Epithelial cell of esophagus (primary cell): ENCODE data around the gene EPHB1.

Experiments
- DNase-seq: peaks from one replicate; pipeline ENCODE4 v3.0.0; 2010; ENCODE audit warnings: low read depth
- H3K4me3 ChIP-seq: 2 replicates; pipeline ENCODE4 v1.5.1; 2011; ENCODE audit warnings: mild to moderate bottlenecking, low read length, control low read depth
- TF ChIP-seq, protein P1 (sequence below): IDR thresholded peaks from 2 replicates; pipeline ENCODE4 v1.5.1; 2011; ENCODE audit warnings: low read depth, mild to moderate bottlenecking, low read length, control low read depth, inconsistent platforms; ENCODE audit not compliant: insufficient read depth; ENCODE audit errors: missing control alignments

EPHB1 gene

DNA sequence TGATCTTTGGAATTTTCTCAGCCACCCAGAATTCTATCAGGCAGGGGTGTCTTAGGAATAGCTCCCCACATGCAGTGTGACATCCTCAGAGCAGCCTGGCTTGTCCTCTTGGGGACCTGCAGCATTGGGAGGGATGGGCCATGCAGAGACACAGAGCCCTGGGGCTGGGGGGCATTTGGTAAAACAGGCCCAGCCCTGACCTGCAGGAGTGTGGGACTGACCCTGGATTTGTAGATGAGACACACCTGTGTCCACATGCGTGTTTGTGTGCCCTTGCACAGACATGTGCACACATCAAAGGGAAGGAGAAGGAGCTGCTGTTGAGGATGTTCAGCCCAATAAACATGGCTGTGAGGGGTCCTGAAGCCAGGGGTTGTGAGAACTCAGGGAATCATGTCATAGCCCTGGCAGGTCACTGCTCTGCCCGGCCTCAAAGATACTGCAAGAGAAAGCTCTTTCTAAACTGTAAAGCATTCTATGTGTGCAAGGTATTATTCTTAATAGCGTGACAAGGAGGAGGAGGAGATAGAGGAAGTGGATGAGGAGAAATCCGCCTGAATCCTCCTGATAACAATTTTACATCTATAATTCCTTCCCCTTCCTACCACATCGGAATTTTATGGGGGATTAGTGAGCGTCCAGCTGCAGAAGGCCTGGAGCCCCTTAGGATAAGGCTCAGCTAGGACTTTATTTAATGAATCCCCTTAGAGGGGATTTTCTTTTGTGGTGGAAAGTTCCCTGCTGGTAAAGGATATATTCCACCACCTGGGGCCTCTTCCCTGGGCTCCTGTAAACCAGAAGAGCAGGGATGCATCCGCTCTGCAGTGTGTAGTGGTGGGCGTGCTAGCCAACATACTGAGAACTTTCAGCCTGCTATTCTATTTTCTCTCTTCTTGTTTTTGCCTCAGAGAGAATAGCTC, 245.5 kb downstream of the EPHB1 start:
- no peak for DNase-seq
- no peak overlapping the region for H3K4me3 ChIP-seq
- TF ChIP-seq, protein P1, sequence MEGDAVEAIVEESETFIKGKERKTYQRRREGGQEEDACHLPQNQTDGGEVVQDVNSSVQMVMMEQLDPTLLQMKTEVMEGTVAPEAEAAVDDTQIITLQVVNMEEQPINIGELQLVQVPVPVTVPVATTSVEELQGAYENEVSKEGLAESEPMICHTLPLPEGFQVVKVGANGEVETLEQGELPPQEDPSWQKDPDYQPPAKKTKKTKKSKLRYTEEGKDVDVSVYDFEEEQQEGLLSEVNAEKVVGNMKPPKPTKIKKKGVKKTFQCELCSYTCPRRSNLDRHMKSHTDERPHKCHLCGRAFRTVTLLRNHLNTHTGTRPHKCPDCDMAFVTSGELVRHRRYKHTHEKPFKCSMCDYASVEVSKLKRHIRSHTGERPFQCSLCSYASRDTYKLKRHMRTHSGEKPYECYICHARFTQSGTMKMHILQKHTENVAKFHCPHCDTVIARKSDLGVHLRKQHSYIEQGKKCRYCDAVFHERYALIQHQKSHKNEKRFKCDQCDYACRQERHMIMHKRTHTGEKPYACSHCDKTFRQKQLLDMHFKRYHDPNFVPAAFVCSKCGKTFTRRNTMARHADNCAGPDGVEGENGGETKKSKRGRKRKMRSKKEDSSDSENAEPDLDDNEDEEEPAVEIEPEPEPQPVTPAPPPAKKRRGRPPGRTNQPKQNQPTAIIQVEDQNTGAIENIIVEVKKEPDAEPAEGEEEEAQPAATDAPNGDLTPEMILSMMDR: no peak

DNA sequence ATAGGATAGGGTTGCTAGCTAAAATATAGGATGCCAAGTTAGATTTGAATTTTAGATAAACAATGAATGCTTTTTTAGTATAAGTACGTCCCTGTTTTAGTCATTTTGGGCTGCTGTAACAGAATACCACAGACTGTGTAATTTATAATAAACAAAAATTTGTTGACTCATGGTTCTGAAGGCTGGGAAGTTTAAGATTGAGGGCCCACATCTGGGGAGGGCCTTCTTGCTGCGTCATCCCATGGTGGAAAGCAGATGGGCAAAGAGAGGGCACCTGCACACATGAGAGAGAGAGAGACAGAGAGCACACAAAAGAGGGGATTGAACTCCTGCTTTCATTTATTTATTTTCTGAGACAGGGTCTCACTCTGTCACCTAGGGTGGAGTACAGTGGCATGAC, 246.5 kb downstream of the EPHB1 start:
- no peak for DNase-seq
- H3K4me3 ChIP-seq: no peak overlapping the region
- TF ChIP-seq, protein P1: no peak

DNA sequence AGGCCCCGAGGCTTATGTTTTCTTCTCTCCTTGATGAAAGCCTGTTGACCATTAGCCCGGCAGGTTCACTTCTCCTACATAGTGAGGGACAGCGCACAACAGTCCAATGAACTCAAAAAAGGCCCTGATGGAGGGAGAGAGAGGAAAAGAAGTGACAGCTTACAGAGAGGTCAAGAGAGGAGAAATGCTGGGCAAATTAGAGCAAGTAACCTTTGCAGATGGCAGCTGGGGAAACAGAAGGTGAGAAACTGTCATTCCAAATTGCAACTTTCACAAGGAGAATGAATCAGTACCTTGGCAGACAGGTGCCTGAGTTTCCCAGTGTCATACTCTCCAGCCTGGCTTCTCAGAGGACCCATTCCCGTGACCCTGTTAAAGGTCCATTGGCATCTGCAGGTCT, 252.0 kb downstream of the EPHB1 start:
- TF ChIP-seq, protein P1: no peak
- H3K4me3 ChIP-seq: no peak overlapping the region
- no peak for DNase-seq

DNA sequence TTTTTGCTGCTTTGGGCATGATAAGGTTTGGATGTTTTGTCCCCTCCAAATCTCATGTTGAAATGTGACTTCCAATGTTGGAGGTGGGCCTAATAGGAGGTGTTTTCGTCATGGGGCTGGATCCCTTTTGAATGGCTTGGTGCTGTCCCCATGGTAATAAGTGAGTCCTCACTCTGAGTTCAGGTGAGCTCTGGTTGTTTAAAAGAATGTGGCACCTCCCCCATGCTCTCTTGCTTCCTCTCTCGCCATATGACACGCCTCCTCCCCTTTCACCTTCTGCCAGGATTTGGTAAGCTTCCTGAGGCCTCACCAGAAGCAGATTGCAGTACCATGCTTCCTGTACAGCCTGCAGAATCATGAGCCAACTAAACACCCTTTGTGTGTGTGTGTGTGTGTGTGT, 255.5 kb downstream of the EPHB1 start:
- H3K4me3 ChIP-seq: no peak overlapping the region
- no peak for DNase-seq
- TF ChIP-seq, protein P1: no peak

DNA sequence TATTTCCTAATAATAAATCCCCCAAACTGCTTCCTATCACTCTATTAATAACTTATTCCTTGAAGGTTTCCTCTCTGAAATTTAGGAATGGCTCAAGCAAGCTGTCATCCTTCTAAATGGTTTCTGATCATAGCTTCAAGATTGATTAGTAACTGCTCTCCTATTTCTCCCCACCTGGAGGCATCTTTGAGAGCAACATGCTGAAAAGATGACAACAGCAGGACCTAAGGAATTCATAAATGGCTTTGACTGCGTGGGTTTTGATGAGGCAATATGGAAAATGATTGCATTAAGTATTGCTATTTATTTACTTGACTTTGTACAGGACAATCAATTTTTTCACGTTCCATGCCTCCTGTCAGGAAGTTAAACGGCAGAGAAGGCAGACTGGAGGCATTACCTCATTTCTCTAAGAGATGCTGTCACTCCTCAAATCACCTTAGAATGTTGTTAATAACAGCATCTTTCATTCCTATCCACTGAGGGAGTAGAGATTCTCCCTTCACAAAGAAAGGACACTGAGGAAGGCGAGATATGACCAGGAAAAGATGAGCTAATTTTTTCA, 256.4 kb downstream of the EPHB1 start:
- DNase-seq: no peak
- no peak overlapping the region for H3K4me3 ChIP-seq
- TF ChIP-seq, protein P1: no peak

DNA sequence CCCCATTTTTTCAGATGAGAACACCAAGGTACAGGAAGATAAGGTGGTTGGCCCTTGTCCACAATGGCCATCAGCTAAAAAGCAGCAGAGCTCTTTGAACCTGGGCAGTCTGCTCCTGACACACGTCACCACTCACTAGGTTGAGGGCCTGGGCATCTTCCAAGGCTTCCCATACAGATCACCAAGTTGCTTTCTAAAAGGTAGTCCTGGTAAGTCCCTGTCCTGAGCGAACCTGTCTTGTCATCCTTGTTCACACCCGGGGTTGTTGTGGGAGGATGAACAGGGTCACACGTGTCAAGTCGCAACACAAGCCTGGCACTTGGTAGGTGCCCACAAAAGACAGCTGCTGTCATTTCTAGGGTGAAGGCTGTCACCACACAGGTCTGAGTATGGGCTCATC, 260.4 kb downstream of the EPHB1 start:
- H3K4me3 ChIP-seq: no peak overlapping the region
- TF ChIP-seq, protein P1: no peak
- DNase-seq: no peak
